OCI-LY3 (cell line): ENCODE measurements around the gene LDLR.

Experiments
- EZH2phosphoT487 ChIP-seq: fragments of 200-600 bp; shearing (Covaris generic); IDR thresholded peaks from 2 replicates; pipeline ENCODE4 v1.6.1; 2018; ENCODE audit warnings: antibody characterized with exemption, mixed run types, low read depth
- TF ChIP-seq, protein P1 (sequence below): fragments of 200-600, 300-600 bp; sonication (generic); IDR thresholded peaks from 2 replicates; pipeline ENCODE4 v1.5.1; 2014; ENCODE audit warnings: antibody characterized with exemption, low read length, low read depth

GRCh38 chr19:11173516-11174155 is 84.4 kb downstream of the LDLR start:
- TF ChIP-seq, protein P1, sequence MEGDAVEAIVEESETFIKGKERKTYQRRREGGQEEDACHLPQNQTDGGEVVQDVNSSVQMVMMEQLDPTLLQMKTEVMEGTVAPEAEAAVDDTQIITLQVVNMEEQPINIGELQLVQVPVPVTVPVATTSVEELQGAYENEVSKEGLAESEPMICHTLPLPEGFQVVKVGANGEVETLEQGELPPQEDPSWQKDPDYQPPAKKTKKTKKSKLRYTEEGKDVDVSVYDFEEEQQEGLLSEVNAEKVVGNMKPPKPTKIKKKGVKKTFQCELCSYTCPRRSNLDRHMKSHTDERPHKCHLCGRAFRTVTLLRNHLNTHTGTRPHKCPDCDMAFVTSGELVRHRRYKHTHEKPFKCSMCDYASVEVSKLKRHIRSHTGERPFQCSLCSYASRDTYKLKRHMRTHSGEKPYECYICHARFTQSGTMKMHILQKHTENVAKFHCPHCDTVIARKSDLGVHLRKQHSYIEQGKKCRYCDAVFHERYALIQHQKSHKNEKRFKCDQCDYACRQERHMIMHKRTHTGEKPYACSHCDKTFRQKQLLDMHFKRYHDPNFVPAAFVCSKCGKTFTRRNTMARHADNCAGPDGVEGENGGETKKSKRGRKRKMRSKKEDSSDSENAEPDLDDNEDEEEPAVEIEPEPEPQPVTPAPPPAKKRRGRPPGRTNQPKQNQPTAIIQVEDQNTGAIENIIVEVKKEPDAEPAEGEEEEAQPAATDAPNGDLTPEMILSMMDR, result no peak
- no peak for TF ChIP-seq EZH2phosphoT487
